Gastrocnemius medialis (tissue), 4 donors: ENCODE results near the gene BRCA1. TPM values are rescaled to one million over a fixed set of nuclear protein-coding genes. Genes with fewer than 3 reads are reported as not detected.

ENCODE experiments used
- ATAC-seq, 2 donors: fragments of 150-250 bp; one replicate each; pipeline ENCODE4 v1.9.1; 2016
- DNase-seq, 2 donors: peaks; one replicate each; pipeline ENCODE4 v3.0.0-alpha.2; 2019
- H3K27ac ChIP-seq, 4 donors: fragments of 200-600 bp; sonication (generic); 1 replicate in 1 of 4; 2 replicates in 3 of 4; pipeline ENCODE4 v1.5.1; 2016 to 2018; ENCODE audit warnings: mild to moderate bottlenecking in 2 of 4, moderate library complexity in 1 of 4
- H3K27me3 ChIP-seq, 3 donors: fragments of 200-600 bp; sonication (generic) in 2 of 3; 1 replicate in 1 of 3; 2 replicates in 2 of 3; pipeline versions ENCODE4 v1.5.1 to v1.6.0; 2016 to 2019; ENCODE audit warnings: mild to moderate bottlenecking in 1 of 3, moderate library complexity in 1 of 3
- H3K36me3 ChIP-seq, 2 donors: fragments of 200-600 bp; sonication (generic) in 1 of 2; one replicate each; pipeline ENCODE4 v1.5.1; 2017 to 2018
- H3K4me1 ChIP-seq, 2 donors: fragments of 200-600 bp; sonication (generic) in 1 of 2; one replicate each; pipeline ENCODE4 v1.5.1; 2016 to 2017; ENCODE audit warnings: mild to moderate bottlenecking in 2 of 2
- H3K4me3 ChIP-seq, 4 donors: fragments of 200-600 bp; sonication (generic) in 3 of 4; 1 replicate in 1 of 4; 2 replicates in 3 of 4; pipeline ENCODE4 v1.5.1; 2016 to 2019; ENCODE audit warnings: mild to moderate bottlenecking in 2 of 4
- H3K9me3 ChIP-seq, 3 donors: fragments of 200-600 bp; sonication (generic) in 2 of 3; 1 replicate in 1 of 3; 2 replicates in 2 of 3; pipeline ENCODE4 v1.5.1; 2016 to 2019
- POLR2A ChIP-seq, 2 donors: fragments of 450-650 bp; IDR thresholded peaks; one replicate each; pipeline ENCODE4 v1.6.1; 2017; ENCODE audit warnings: antibody characterized with exemption in 2 of 2, mild to moderate bottlenecking in 2 of 2, moderate library complexity in 2 of 2
- in situ Hi-C, 4 donors: fragments of 200-750 bp; cut with MboI; loops; one replicate each; pipeline versions ENCODE4 v1.15.0 to v1.8.0; 2017; ENCODE audit warnings: low sequenced_read_pairs in 4 of 4
- intact Hi-C: fragments of 100-400 bp; cut with DNase I; formaldehyde crosslinking; loops from one replicate; pipeline ENCODE4 v1.15.1; 2023; ENCODE audit warnings: low total_unique reads
- total RNA-seq, 4 donors: library from RNA; depleted of rRNA; stranded (reverse); fragments of >200 nt; gene quantifications; one replicate each; pipeline versions ENCODE4 v1.1.0 to v1.2.3, GENCODE V29; 2016
- TF ChIP-seq, protein P1 (sequence below), 5 experiments: fragments of 450-650 bp in 3 of 5; fragments of 200-600 bp in 2 of 5; sonication (generic) in 2 of 5; IDR thresholded peaks in 4 of 5; conservative IDR thresholded peaks in 1 of 5; 1 replicate in 4 of 5; 2 replicates in 1 of 5; pipeline ENCODE4 v1.5.1; 2016 to 2019; ENCODE audit warnings: antibody characterized with exemption in 5 of 5, mild to moderate bottlenecking in 3 of 5, moderate library complexity in 3 of 5

The BRCA1 gene
- total RNA-seq, 4 donors from 2014 or later: 2.8 to 4.8 (median 4.0) TPM

DNA sequence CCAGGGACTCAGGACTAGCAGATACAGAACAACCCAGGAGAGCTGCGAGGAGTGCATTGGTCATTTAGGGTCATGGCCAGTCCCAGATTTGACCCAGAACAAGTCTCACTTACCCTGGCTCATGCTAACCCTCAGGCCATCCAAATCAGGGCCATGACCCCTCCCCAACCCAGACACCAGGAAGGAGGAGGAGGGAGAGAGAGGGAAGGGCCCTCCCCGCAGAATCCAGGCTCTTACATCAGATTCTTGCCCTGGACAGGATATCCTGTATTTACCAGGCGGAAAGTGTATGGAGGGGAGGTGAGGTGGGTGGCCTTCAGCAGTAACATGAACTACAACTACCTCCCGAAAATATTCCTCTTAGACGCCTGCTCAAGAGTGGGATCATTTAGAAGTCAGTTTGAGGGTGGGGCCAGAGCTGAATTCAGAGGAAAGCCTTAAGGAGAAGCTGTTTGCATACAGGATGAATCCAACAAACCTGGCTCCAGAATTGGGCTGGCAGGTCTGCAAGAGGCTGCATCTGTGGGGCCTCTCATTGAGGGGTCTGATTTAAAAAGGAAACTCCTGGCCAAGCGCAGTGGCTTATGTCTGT lies 105.0 kb downstream of the BRCA1 start:
- H3K9me3 ChIP-seq: no peaks in the 10 kb centered on the region
- DNase-seq (no peak), ATAC-seq (no peak)
- TF ChIP-seq, protein P1, sequence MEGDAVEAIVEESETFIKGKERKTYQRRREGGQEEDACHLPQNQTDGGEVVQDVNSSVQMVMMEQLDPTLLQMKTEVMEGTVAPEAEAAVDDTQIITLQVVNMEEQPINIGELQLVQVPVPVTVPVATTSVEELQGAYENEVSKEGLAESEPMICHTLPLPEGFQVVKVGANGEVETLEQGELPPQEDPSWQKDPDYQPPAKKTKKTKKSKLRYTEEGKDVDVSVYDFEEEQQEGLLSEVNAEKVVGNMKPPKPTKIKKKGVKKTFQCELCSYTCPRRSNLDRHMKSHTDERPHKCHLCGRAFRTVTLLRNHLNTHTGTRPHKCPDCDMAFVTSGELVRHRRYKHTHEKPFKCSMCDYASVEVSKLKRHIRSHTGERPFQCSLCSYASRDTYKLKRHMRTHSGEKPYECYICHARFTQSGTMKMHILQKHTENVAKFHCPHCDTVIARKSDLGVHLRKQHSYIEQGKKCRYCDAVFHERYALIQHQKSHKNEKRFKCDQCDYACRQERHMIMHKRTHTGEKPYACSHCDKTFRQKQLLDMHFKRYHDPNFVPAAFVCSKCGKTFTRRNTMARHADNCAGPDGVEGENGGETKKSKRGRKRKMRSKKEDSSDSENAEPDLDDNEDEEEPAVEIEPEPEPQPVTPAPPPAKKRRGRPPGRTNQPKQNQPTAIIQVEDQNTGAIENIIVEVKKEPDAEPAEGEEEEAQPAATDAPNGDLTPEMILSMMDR (IDR thresholded peaks at IDR 0.05 in 4 of 5, conservative IDR thresholded peaks at IDR 0.05 in 1 of 5): no peak
- no peak for TF ChIP-seq POLR2A (IDR thresholded peaks at IDR 0.05)
- H3K4me1 ChIP-seq: peaks cover 25 to 27% of the 10 kb centered on the region in 2 donors
- H3K4me3 ChIP-seq: peak overlapping the region in 3 of 4 donors; percentile 90 to 93 (median 92)
- no peaks in the 10 kb centered on the region for H3K27me3 ChIP-seq
- peaks cover 0 to 9% of the 10 kb centered on the region in 2 donors for H3K36me3 ChIP-seq
- peak overlapping the region; percentile 79 to 83 (median 80) for H3K27ac ChIP-seq
- intact Hi-C loops: loop anchor here (2.0 kb wide), 1 partner anchor 105 kb away; the partner anchor contains the start of gene BRCA1
- in situ Hi-C loops: loop anchor here in 1 of 4 donors (25.0 kb wide), 1 partner anchor 292 kb away; no protein-coding TSS in a partner anchor

GRCh38 chr17:43019418-43019817 lies 105.7 kb downstream of the BRCA1 start:
- peak overlapping the region; percentile 79 to 83 (median 80) for H3K27ac ChIP-seq
- H3K4me1 ChIP-seq: peaks cover 23 to 27% of the 10 kb centered on the region in 2 donors
- TF ChIP-seq POLR2A (IDR thresholded peaks at IDR 0.05): no peak
- TF ChIP-seq, protein P1 (IDR thresholded peaks at IDR 0.05 in 4 of 5, conservative IDR thresholded peaks at IDR 0.05 in 1 of 5): no peak
- H3K9me3 ChIP-seq: no peaks in the 10 kb centered on the region
- DNase-seq (no peak), ATAC-seq (no peak)
- in situ Hi-C loops: loop anchor here in 1 of 4 donors (25.0 kb wide), 1 partner anchor 293 kb away; no protein-coding TSS in a partner anchor
- H3K36me3 ChIP-seq: peaks cover 0 to 9% of the 10 kb centered on the region in 2 donors
- intact Hi-C loops: no loop called here
- H3K4me3 ChIP-seq: peak overlapping the region in 1 of 4 donors; percentile 93
- no peaks in the 10 kb centered on the region for H3K27me3 ChIP-seq

- no peak for DNase-seq
- intact Hi-C loops: no loop called here
- no peak for TF ChIP-seq POLR2A (IDR thresholded peaks at IDR 0.05)
- TF ChIP-seq, protein P1 (IDR thresholded peaks at IDR 0.05 in 4 of 5, conservative IDR thresholded peaks at IDR 0.05 in 1 of 5): no peak
- in situ Hi-C loops: loop anchor here in 1 of 4 donors (25.0 kb wide), 1 partner anchor 293 kb away; no protein-coding TSS in a partner anchor
- Histone ChIP-seq H3K4me3 (no peak overlapping the region), H3K9me3 (no peaks in the 10 kb centered on the region), H3K27me3 (no peaks in the 10 kb centered on the region), H3K36me3 (peaks cover 0 to 9% of the 10 kb centered on the region in 2 donors), H3K4me1 (peaks cover 21 to 26% of the 10 kb centered on the region in 2 donors), H3K27ac (peak overlapping the region in 3 of 4 donors; percentile 79 to 83 (median 80))
- no peak for ATAC-seq
Observed at GRCh38 chr17:43018932-43019331, 106.2 kb downstream of the BRCA1 start.

GRCh38 chr17:43018008-43018853 lies 106.9 kb downstream of the BRCA1 start:
- Histone ChIP-seq H3K27me3 (no peaks in the 10 kb centered on the region), H3K36me3 (peaks cover 0 to 9% of the 10 kb centered on the region in 2 donors), H3K9me3 (no peaks in the 10 kb centered on the region), H3K4me3 (no peak overlapping the region), H3K27ac (peak overlapping the region in 2 of 4 donors; percentile 9 to 83), H3K4me1 (peaks cover 21 to 27% of the 10 kb centered on the region in 2 donors)
- DNase-seq (no peak), ATAC-seq (no peak)
- TF ChIP-seq POLR2A (IDR thresholded peaks at IDR 0.05): no peak
- TF ChIP-seq, protein P1 (IDR thresholded peaks at IDR 0.05 in 4 of 5, conservative IDR thresholded peaks at IDR 0.05 in 1 of 5): no peak
- intact Hi-C loops: no loop called here
- in situ Hi-C loops: loop anchor here in 1 of 4 donors (25.0 kb wide), 1 partner anchor 294 kb away; no protein-coding TSS in a partner anchor
